Hematopoietic multipotent progenitor cell treated with erythropoietin and hydrocortisone succinate and interleukin-3 and kit ligand, for 6 days (in vitro differentiated cells): ENCODE data around the gene POLR3A.

Experiments used
- DNase-seq: peaks from one replicate; pipeline ENCODE4 v3.0.0-alpha.2; 2015

Gene POLR3A

GRCh38 chr10:77940627-77941026 is 88.7 kb downstream of the POLR3A start:
- no peak for DNase-seq

- no peak for DNase-seq
Measured at GRCh38 chr10:77940225-77940624, 89.1 kb downstream of the POLR3A start.

- no peak for DNase-seq
Measured at GRCh38 chr10:77939561-77940001, 89.7 kb downstream of the POLR3A start.

GRCh38 chr10:77936697-77937567 is 92.4 kb downstream of the POLR3A start:
- no peak for DNase-seq

- DNase-seq, result no peak
Measured at GRCh38 chr10:77932016-77932715, 97.1 kb downstream of the POLR3A start.

GRCh38 chr10:77927402-77928246 is 101.7 kb downstream of the POLR3A start:
- peak; percentile 10 for DNase-seq

GRCh38 chr10:77926566-77927401 is 102.5 kb downstream of the POLR3A start, which contains the start of gene DLG5:
Gene DLG5 (minus strand): TSS chr10:77926755. CDS start chr10:77926520, 235 bp downstream.
- DNase-seq, result peak; percentile 63

GRCh38 chr10:77925795-77926565 is 103.3 kb downstream of the POLR3A start:
- peak; percentile 50 for DNase-seq

- DNase-seq, result peak; percentile 8
Measured at GRCh38 chr10:77925410-77925794, 103.9 kb downstream of the POLR3A start.

- peak; percentile 58 for DNase-seq
Measured at GRCh38 chr10:77922566-77923179, 106.6 kb downstream of the POLR3A start.

GRCh38 chr10:77922055-77922454 is 107.3 kb downstream of the POLR3A start:
- no peak for DNase-seq

- DNase-seq, result no peak
Measured at GRCh38 chr10:77921395-77921794, 107.9 kb downstream of the POLR3A start.

- no peak for DNase-seq
Measured at GRCh38 chr10:77920495-77920894, 108.8 kb downstream of the POLR3A start.

GRCh38 chr10:77919713-77920108 is 109.6 kb downstream of the POLR3A start:
- DNase-seq, result no peak
